CD4-positive, CD25-positive, alpha-beta regulatory T cell (primary cell): ENCODE data around the gene RFT1. TPM values are rescaled to one million over a fixed set of nuclear protein-coding genes. Genes with fewer than 3 reads are reported as not detected.
A peak's percentile ranks its signal among the peaks of the same experiment; 100 is the strongest.

ENCODE experiments used
- ATAC-seq, 2 donors: fragments of 150-1000 bp; cut with Tn5 transposase; one replicate each; pipeline ENCODE4 v1.10.0; 2021; ENCODE audit warnings: low read depth in 2 of 2, moderate number of reproducible peaks in 2 of 2, moderate library complexity in 1 of 2
- DNase-seq, 3 donors: peaks; one replicate each; pipeline versions ENCODE4 v3.0.0 to v3.0.0-alpha.2; 2012 to 2022; ENCODE audit warnings: mixed read lengths in 1 of 3
- H3K27ac ChIP-seq: one replicate; pipeline ENCODE4 v1.7.0; 2013; ENCODE audit warnings: mild to moderate bottlenecking, low read length; ENCODE audit not compliant: insufficient read depth, poor library complexity, severe bottlenecking
- H3K27me3 ChIP-seq: one replicate; pipeline ENCODE4 v1.7.0; 2013; ENCODE audit warnings: low read length; ENCODE audit not compliant: control insufficient read depth, insufficient read depth
- H3K36me3 ChIP-seq: one replicate; pipeline ENCODE4 v1.7.0; 2013; ENCODE audit warnings: mild to moderate bottlenecking, low read length, moderate library complexity; ENCODE audit not compliant: control insufficient read depth, insufficient read depth
- H3K4me1 ChIP-seq: 2 replicates; pipeline ENCODE4 v1.7.0; 2013; ENCODE audit warnings: mild to moderate bottlenecking, low read length; ENCODE audit not compliant: insufficient read depth, control insufficient read depth, poor library complexity, severe bottlenecking
- H3K4me3 ChIP-seq: one replicate; pipeline ENCODE4 v1.7.0; 2013; ENCODE audit warnings: low read depth, mild to moderate bottlenecking, low read length, moderate library complexity
- H3K9me3 ChIP-seq, 2 experiments: 1 replicate in 1 of 2; 2 replicates in 1 of 2; pipeline ENCODE4 v1.7.0; 2013; ENCODE audit warnings: low read length in 2 of 2, mild to moderate bottlenecking in 1 of 2, moderate library complexity in 1 of 2; ENCODE audit not compliant: control insufficient read depth in 2 of 2
- H3K27ac Mint-ChIP-seq, 3 donors: one replicate each; pipeline ENCODE4 v1.8.0; 2020 to 2022; ENCODE audit warnings: mild to moderate bottlenecking in 3 of 3, mixed read lengths in 3 of 3, moderate library complexity in 2 of 3
- H3K27me3 Mint-ChIP-seq: one replicate; pipeline ENCODE4 v1.8.0; 2022; ENCODE audit warnings: mild to moderate bottlenecking, mixed read lengths
- H3K36me3 Mint-ChIP-seq: one replicate; pipeline ENCODE4 v1.8.0; 2020; ENCODE audit warnings: mixed read lengths
- H3K4me1 Mint-ChIP-seq, 4 donors: one replicate each; pipeline ENCODE4 v1.8.0; 2020 to 2022; ENCODE audit warnings: mixed read lengths in 4 of 4, mild to moderate bottlenecking in 1 of 4
- H3K4me3 Mint-ChIP-seq, 4 donors: one replicate each; pipeline ENCODE4 v1.8.0; 2020 to 2022; ENCODE audit warnings: mild to moderate bottlenecking in 4 of 4, mixed read lengths in 4 of 4, moderate library complexity in 3 of 4
- H3K9me3 Mint-ChIP-seq, 7 donors: one replicate each; pipeline ENCODE4 v1.8.0; 2020 to 2022; ENCODE audit warnings: mixed read lengths in 7 of 7, mild to moderate bottlenecking in 3 of 7, moderate library complexity in 2 of 7
- polyA plus RNA-seq, 4 donors: library from polyadenylated mRNA; unstranded; fragments of 300-500 nt; fragmentation: Illumina TruSeq; gene quantifications; one replicate each; pipeline ENCODE4 v1.2.3, GENCODE V29; 2021
- total RNA-seq: library from RNA; stranded (reverse); gene quantifications from one replicate; pipeline ENCODE4 v1.2.3, GENCODE V29; 2022

The RFT1 gene
- total and polyA plus RNA-seq, 5 donors from 2014 or later: 12.9 to 27.6 (median 23.9) TPM

DNA sequence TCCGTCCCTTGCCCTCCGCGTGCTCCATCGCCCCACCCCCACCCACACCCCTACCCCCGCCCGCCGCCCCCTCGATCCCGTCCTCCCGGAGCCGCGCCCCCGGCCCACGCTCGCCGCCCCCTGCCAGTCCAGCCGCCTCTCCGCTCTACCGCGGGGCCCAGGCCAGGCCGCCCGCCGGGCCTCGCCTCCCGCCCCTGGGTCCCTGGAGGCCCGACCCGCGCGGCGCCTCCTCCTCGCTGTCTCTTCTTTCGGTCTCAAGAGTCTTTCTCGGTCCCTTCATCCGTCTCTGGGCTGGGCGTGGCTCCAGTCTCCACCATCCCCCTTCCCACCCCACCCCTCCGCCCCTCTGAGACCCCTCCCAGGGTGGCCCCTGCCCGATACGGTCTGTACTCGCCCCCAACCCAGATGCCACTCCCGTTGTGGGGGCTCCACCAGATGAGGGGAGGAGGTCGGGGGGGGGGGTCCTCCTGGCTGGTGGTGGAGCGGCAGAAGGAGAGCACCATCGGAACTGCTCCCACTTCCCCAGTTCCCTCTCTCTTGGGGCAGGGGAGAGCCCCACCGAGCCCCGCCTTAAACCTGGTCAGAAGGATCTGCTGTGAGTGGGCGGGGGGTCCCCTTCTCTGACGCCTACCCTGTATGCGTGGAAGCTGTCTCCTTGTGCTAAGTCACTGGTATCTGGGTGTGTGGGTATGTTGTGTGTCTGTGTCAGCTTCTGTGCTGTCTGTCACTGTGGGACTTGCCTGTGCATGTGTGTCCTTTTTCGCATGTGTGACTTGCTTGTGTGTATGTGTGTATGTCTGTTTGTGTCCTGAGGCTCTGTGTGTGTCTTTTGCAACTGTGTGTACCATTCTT is 31.8 kb upstream of the RFT1 start:
- Mint-ChIP-seq H3K4me1 (peaks cover 0 to 34% (median 18%) of the 10 kb centered on the region in 4 donors), H3K27me3 (peaks cover 18% of the 10 kb centered on the region), H3K27ac (peak overlapping the region; percentile 89 to 97 (median 92)), H3K9me3 (no peaks in the 10 kb centered on the region), H3K4me3 (peak overlapping the region; percentile 87 to 97 (median 91)), H3K36me3 (no peaks in the 10 kb centered on the region)
- DNase-seq (peak; percentile 21 to 46 (median 29)), ATAC-seq (no peak)
- Histone ChIP-seq H3K4me1 (peaks cover 28% of the 10 kb centered on the region), H3K27me3 (no peaks in the 10 kb centered on the region), H3K9me3 (no peaks in the 10 kb centered on the region), H3K36me3 (no peaks in the 10 kb centered on the region), H3K4me3 (peak overlapping the region; percentile 66), H3K27ac (peak overlapping the region; percentile 72)

DNA sequence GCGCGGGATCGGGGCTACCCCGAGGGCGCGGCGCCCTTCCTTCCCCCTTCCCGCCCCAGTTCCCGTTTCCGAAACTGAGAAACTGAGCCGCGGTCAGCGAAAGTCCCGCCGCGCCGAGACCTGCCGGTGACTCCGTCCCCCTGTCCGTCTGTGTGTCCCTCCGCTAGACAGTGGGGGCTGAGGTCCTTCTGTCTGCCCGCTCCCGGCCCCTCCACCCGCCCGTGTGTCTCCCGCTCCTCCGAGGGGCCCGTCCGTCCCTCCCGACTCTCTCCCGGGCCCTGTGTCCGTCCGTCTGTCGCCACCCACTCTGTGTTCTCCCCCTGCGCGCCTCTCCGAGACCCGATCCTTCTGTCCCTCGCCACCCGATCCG is 31.2 kb upstream of the RFT1 start:
- H3K27ac ChIP-seq: peak overlapping the region; percentile 72
- Mint-ChIP-seq H3K4me1 (peaks cover 0 to 33% (median 18%) of the 10 kb centered on the region in 4 donors), H3K4me3 (peak overlapping the region; percentile 86 to 93 (median 89)), H3K27ac (peak overlapping the region in 2 of 3 donors; percentile 82 to 89), H3K27me3 (peaks cover 22% of the 10 kb centered on the region), H3K36me3 (no peaks in the 10 kb centered on the region), H3K9me3 (no peaks in the 10 kb centered on the region)
- H3K9me3 ChIP-seq: no peaks in the 10 kb centered on the region
- H3K36me3 ChIP-seq: no peaks in the 10 kb centered on the region
- DNase-seq: peak in 1 of 3 donors; percentile 12
- ATAC-seq: no peak
- peak overlapping the region; percentile 41 for H3K4me3 ChIP-seq
- no peaks in the 10 kb centered on the region for H3K27me3 ChIP-seq
- H3K4me1 ChIP-seq: peaks cover 28% of the 10 kb centered on the region

DNA sequence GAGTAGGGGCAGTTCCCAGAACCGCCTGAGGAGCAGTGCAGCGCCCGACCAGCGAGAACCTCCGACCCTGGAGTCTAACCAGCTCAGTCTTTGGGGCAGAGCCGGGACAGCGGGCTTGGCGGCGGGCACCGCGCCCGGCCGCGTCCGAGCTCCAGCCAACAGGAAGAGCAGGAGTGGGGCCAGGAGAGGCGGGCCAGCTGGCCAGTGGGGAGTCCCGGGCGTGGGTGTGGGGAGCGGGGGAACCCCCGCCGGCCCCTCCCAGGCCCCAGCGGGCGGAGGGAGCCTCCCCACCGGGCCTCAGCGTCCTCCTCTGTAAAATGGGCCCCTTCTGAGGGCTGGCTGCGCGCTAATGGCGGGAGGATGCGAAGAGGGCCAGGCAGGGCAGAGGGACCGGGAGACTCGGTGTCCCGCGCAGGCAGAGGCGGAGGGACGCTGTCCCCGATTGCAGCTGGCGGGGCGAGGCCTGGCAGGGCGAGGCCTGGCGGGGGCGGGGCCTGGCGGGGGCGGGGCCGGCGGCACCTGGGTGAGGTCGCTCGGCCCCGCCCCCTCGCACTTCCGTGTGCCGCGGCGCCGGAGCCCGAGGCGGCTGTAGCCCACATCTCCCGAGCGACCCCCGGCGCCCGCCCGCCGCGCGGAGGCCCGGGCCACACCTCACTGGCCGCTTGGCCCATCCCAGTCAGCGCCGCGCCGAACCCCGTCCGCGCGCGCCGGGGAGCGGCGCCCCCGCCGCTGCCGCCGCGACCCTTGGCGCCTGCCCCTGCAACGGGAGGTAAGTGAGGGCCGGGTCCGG is 30.6 kb upstream of the RFT1 start, which contains the start of gene PRKCD:
Gene PRKCD, plus strand, starts transcription at position 550 of the 790 bp plus-strand sequence. CDS start 17,214 bp downstream, outside the sequence.
- peak within 1 kb of the TSS; percentile 61 for H3K4me3 ChIP-seq
- no peaks in the 10 kb centered on the region for H3K36me3 ChIP-seq
- Mint-ChIP-seq H3K27me3 (peaks cover 24% of the 10 kb centered on the region), H3K36me3 (no peaks in the 10 kb centered on the region), H3K4me3 (peak within 1 kb of the TSS; percentile 91 to 97 (median 94)), H3K9me3 (no peaks in the 10 kb centered on the region), H3K4me1 (peaks cover 0 to 29% (median 18%) of the 10 kb centered on the region in 4 donors), H3K27ac (peak within 1 kb of the TSS; percentile 71 to 91 (median 89))
- H3K27me3 ChIP-seq: no peaks in the 10 kb centered on the region
- no peaks in the 10 kb centered on the region for H3K9me3 ChIP-seq
- peak; percentile 80 to 82 for ATAC-seq
- peak; percentile 78 to 87 (median 80) for DNase-seq
- H3K27ac ChIP-seq: peak within 1 kb of the TSS; percentile 72
- peaks cover 28% of the 10 kb centered on the region for H3K4me1 ChIP-seq

DNA sequence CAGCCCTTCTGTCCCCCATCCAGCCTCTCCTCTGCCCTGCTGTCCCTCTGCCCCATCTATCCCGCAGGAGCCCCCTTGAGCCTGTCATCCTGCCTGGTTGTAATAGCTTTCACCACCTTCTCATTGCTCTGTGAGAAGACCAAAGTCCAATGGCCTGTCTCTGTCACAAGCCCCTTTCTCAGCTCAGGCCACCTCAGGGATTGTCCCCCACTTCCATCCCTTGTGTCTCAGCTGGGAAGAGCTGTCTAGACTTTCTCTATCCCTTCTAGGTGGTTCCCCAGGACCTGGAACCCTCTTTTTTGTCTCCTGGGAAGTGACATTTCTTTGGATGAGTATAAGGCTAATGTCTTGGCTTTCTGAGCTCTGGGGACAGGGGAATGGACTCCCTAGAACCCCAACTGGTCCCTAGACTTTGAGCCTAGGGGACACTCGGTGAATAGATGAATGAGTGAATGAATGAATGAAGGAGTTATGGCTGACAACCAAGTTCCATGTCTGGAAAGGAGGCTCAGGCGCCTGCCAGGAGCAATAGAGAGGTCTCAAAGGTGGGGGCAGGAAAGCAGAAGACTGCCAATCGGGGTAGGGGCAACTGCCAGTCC is 29.9 kb upstream of the RFT1 start:
- Histone ChIP-seq H3K27me3 (no peaks in the 10 kb centered on the region), H3K4me3 (peak overlapping the region; percentile 61), H3K9me3 (no peaks in the 10 kb centered on the region), H3K4me1 (peaks cover 28% of the 10 kb centered on the region), H3K27ac (peak overlapping the region; percentile 47), H3K36me3 (no peaks in the 10 kb centered on the region)
- H3K27me3 Mint-ChIP-seq: peaks cover 29% of the 10 kb centered on the region
- no peaks in the 10 kb centered on the region for H3K36me3 Mint-ChIP-seq
- peak overlapping the region; percentile 87 to 97 (median 94) for H3K4me3 Mint-ChIP-seq
- H3K27ac Mint-ChIP-seq: peak overlapping the region; percentile 71 to 91 (median 87)
- ATAC-seq: no peak
- peaks cover 0 to 25% (median 18%) of the 10 kb centered on the region in 4 donors for H3K4me1 Mint-ChIP-seq
- no peaks in the 10 kb centered on the region for H3K9me3 Mint-ChIP-seq
- no peak for DNase-seq

DNA sequence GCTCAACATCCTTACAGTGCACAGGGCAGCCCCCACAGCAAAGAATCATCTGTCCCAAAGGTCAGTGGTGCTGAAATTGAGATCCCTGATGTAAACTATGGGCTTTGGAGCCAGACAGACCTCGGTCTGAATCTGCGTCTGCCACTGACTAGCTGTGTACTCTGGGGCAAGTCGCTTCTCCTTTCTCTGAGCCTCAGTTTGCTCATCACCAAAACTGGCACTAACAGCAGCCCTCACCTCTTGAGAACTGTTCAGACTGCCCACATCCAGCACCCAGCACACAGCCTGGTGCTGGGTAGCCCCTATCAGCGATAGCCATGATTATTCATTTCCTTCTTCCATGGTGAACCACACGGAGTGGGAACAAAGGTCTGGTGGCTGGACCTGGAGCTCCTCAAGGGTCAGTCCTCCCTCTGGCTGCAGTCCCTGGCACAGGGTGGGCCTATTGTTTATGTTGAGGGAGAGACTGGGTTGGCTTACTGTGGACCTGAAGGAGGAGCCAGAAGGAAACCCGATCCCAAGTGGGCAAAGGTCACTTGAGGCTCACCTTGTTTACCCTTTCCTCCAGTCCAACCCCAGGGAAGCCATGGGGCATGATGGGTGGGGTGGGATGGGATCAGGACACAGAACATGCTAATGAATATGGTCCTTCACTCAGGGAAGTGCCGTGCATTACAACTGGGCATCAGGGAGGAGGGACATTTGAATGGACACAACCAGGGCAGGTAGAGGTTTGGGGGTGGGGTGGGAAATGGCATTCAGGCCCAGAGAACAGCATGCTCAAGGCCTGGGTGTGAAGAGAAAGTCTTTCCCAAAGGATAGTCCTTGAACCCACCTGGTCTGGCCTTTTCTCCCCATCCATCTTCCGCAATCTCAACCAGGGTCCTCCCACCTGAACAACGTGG is 29.2 kb upstream of the RFT1 start:
- H3K4me3 ChIP-seq: no peak overlapping the region
- no peaks in the 10 kb centered on the region for H3K9me3 ChIP-seq
- no peaks in the 10 kb centered on the region for H3K36me3 ChIP-seq
- Mint-ChIP-seq H3K4me1 (peaks cover 0 to 24% (median 18%) of the 10 kb centered on the region in 4 donors), H3K4me3 (peak overlapping the region; percentile 69 to 96 (median 90)), H3K27ac (no peak overlapping the region), H3K27me3 (peaks cover 35% of the 10 kb centered on the region), H3K36me3 (no peaks in the 10 kb centered on the region), H3K9me3 (peaks cover 0 to under 1% (median 0%) of the 10 kb centered on the region in 7 donors)
- ATAC-seq: no peak
- H3K27me3 ChIP-seq: no peaks in the 10 kb centered on the region
- no peak for DNase-seq
- peaks cover 28% of the 10 kb centered on the region for H3K4me1 ChIP-seq
- H3K27ac ChIP-seq: no peak overlapping the region

DNA sequence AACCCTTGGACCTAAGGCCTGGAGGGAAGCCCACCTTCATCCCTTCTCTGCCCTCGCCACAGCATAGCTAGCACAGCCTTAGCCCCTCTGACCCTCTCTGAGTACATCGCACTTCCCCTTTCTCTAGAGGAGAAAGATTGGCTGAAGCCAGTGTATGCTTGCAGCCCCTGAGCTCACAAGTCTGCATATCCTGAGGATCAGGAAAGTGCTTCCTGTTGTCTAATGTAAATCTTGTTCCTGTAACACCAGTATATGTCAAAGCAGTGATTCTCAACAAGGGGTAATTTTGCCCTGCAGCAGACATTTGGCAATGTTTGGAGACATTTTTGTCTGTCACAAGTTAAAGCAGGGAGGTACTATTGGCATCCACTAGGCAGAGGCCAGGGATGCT is 28.5 kb upstream of the RFT1 start:
- no peaks in the 10 kb centered on the region for H3K9me3 ChIP-seq
- H3K4me1 ChIP-seq: peaks cover 28% of the 10 kb centered on the region
- no peaks in the 10 kb centered on the region for H3K36me3 ChIP-seq
- Mint-ChIP-seq H3K4me1 (peaks cover 0 to 24% (median 18%) of the 10 kb centered on the region in 4 donors), H3K9me3 (peaks cover 0 to 2% (median 0%) of the 10 kb centered on the region in 7 donors), H3K4me3 (peak overlapping the region; percentile 48 to 96 (median 63)), H3K27me3 (peaks cover 36% of the 10 kb centered on the region), H3K36me3 (no peaks in the 10 kb centered on the region), H3K27ac (peak overlapping the region in 1 of 3 donors; percentile 79)
- H3K27me3 ChIP-seq: no peaks in the 10 kb centered on the region
- no peak for ATAC-seq
- H3K4me3 ChIP-seq: no peak overlapping the region
- no peak for DNase-seq
- no peak overlapping the region for H3K27ac ChIP-seq
